ENCODE data around the gene ARFIP2.

Gene ARFIP2

DNA sequence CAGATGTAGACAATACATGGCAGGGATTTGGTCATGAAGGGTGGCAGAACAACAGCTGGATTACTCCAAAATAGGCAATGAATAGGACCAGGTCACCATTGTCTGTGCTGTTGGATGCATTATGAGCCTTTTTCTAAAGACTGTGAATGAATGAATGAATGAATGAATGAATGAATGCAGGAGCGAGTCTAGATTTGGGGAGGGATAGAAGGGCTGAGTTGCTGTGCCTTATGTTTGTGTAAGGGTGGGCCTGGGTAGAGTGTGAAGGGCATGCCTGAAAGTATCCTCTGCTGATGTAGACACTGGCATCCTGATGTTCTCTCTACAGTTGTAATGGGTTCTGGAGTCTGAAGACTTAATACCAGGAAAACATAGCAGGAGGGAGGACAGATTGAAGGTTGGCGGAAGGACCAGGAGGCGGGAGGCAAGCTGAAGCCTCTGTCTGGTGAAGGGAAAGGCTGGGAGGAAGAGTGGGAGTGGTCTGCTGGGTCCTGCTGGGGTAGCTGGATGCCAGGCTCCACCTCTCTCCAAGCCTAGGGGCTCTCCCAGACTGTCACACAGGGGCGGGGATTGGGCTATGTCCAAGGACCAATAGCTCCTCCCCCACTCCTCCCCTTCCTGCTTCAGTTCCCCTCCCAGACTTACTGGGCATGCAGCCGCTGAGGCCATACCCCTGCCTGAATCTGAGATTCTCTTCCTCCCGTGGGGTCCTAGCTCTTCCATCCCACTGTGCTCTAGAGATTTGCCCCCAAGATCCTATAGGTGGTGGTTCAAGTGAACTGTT is 12.2 kb downstream of the ARFIP2 start:
- TF ChIP-seq, protein P1, sequence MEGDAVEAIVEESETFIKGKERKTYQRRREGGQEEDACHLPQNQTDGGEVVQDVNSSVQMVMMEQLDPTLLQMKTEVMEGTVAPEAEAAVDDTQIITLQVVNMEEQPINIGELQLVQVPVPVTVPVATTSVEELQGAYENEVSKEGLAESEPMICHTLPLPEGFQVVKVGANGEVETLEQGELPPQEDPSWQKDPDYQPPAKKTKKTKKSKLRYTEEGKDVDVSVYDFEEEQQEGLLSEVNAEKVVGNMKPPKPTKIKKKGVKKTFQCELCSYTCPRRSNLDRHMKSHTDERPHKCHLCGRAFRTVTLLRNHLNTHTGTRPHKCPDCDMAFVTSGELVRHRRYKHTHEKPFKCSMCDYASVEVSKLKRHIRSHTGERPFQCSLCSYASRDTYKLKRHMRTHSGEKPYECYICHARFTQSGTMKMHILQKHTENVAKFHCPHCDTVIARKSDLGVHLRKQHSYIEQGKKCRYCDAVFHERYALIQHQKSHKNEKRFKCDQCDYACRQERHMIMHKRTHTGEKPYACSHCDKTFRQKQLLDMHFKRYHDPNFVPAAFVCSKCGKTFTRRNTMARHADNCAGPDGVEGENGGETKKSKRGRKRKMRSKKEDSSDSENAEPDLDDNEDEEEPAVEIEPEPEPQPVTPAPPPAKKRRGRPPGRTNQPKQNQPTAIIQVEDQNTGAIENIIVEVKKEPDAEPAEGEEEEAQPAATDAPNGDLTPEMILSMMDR (IDR thresholded peaks at IDR 0.05; ENCODE audit: control insufficient read depth, insufficient read depth, low read depth, low read length, missing control alignments), result no peak
- H3K4me3 ChIP-seq (ENCODE audit: control insufficient read depth, low read depth, low read length), result no peak overlapping the region
- no peak for DNase-seq (ENCODE audit: low read depth)

- no peak overlapping the region for H3K4me3 ChIP-seq (ENCODE audit: control insufficient read depth, low read depth, low read length)
- DNase-seq (ENCODE audit: low read depth), result no peak
- TF ChIP-seq, protein P1 (IDR thresholded peaks at IDR 0.05; ENCODE audit: control insufficient read depth, insufficient read depth, low read depth, low read length, missing control alignments), result no peak
These were observed 22.1 kb downstream of the ARFIP2 start for GRCh38 chr11:6459099-6459450.

DNA sequence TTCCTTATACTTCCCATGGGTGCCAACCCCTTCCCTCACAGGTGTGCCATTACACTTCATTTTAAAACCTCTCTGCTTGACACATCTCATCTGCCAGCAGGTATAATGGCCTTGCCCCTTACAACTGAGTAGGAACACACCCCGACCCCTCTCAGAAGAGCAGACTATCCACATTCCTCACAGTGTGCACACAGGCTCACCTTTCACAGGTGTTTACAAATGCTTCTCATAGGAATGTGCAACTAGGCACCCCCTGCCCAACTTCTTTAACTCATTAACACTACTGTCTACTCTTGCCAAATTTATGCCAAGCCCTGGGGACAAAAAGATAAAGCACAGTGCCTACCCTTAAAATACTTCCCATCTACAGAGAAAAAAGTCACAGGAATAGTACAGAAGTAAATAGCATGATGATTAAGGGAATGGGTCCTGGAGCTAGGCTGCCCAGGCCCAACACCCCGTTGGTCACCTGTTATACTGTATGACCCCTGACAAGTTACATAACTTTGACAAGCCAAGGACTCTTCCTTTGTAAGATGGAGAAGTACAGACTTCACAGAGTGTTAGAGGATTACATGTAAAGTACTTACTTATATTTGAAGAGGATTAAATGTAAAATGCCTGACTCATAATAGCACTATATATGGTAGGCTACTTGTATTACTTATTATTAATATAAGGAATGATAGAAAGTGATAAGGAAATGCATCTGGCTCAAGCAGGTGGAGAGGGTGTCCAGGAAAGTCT is 22.6 kb downstream of the ARFIP2 start:
- DNase-seq (ENCODE audit: low read depth), result no peak
- H3K4me3 ChIP-seq (ENCODE audit: control insufficient read depth, low read depth, low read length), result no peak overlapping the region
- TF ChIP-seq, protein P1 (IDR thresholded peaks at IDR 0.05; ENCODE audit: control insufficient read depth, insufficient read depth, low read depth, low read length, missing control alignments), result no peak

- TF ChIP-seq, protein P1 (IDR thresholded peaks at IDR 0.05; ENCODE audit: control insufficient read depth, insufficient read depth, low read depth, low read length, missing control alignments), result no peak
- no peak overlapping the region for H3K4me3 ChIP-seq (ENCODE audit: control insufficient read depth, low read depth, low read length)
- no peak for DNase-seq (ENCODE audit: low read depth)
These were observed 23.4 kb downstream of the ARFIP2 start for GRCh38 chr11:6457581-6458320.

DNA sequence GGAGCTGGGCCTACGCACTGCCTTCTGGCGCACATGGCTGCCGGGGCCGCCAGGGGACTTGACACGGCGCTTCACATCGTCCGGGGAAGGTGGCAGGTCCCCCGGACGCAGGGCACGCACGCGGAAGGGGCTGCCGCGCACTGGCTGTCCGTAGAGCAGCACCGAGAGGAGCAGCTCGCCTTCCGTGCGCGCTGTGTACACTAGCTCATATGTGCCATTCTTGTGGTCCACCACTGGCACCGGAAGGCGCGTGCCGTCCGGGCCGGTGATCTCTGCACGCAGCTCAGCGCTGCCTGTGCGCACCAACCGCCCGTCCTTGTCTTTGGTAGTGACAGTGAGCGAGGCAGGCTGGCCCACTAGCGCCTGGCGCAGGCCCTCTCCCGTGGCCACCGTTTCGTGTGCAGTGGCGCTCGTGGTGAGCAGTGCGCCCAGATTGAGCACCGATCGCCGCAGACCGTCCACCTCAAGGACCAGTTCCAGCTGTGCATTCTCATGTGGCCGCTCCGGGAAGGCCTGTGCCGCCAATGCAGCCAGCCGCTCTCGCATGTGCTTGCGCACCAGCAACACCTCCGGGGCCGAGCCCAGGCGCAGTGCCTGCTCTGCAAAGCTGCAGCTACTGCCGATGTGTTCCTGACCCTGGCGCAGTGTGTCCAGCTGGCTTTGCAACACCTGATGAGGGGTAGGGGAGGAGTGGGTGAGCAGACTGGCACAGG is 24.6 kb downstream of the ARFIP2 start:
- no peak for DNase-seq (ENCODE audit: low read depth)
- no peak overlapping the region for H3K4me3 ChIP-seq (ENCODE audit: control insufficient read depth, low read depth, low read length)
- TF ChIP-seq, protein P1 (IDR thresholded peaks at IDR 0.05; ENCODE audit: control insufficient read depth, insufficient read depth, low read depth, low read length, missing control alignments), result no peak

- no peak for DNase-seq (ENCODE audit: low read depth)
- TF ChIP-seq, protein P1 (IDR thresholded peaks at IDR 0.05; ENCODE audit: control insufficient read depth, insufficient read depth, low read depth, low read length, missing control alignments), result no peak
These were observed 26.1 kb downstream of the ARFIP2 start for GRCh38 chr11:6455070-6455469.

More at GRCh38 chr11:6455070-6455469, 26.1 kb downstream of the ARFIP2 start:
- no peak overlapping the region for H3K4me3 ChIP-seq (ENCODE audit: control insufficient read depth, low read depth, low read length)
